Measurements from ENCODE around the gene ZNF578.
"Not testable (repeated sequence)": the region's sequence is repeated elsewhere in the genome, so short reads cannot be mapped to it uniquely, and the experiment has no call there.

ZNF578 gene

DNA sequence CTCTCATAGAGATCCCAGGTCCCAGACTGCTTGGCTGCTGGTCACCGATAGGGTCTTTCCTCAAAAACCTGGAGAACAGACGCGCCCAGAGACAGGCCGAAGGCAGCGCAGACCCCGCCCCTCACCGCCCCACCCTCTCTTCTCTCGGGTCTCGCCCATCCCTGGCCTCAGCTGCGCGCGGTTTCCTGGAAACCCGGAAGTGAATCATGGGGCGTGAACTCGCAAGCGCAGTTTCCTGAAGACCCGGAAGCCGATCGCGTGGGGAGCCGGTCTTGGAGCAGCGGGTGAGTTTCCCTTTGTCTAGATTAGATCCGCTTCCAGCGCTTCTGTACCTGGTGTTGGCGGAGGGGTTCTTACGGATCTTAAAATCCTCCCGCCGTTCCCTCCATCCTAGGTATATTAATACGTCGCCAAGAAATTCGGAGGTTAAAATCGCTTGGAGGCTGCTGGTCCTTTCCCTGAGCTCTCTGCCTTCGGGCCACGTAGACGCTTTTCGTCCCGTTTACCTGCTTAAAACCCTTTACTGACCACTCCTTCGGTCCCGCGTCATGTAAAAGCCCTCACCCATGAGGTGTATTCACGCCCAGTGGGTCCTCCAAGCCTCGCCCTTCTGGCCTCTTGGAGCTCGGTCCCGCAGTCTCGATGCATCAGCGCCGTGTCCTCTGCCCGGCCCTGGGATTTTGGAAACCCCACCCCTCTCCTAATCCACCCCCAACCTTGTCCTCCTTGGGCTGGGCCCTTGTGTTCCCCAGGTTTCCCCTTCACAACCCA, at the start of gene ZNF578:
Gene ZNF578 (plus strand): TSS at position 230 of the 771 bp plus-strand sequence. CDS start 48,293 bp downstream, outside the sequence.
- DNase-seq (ENCODE audit: low spot score), result peak; percentile 66

GRCh38 chr19:52410276-52410675, 43.1 kb upstream of the ZNF578 start:
- no peak for DNase-seq (ENCODE audit: low spot score)

GRCh38 chr19:52415711-52416110, 37.6 kb upstream of the ZNF578 start:
- no peak for DNase-seq (ENCODE audit: low spot score)

DNA sequence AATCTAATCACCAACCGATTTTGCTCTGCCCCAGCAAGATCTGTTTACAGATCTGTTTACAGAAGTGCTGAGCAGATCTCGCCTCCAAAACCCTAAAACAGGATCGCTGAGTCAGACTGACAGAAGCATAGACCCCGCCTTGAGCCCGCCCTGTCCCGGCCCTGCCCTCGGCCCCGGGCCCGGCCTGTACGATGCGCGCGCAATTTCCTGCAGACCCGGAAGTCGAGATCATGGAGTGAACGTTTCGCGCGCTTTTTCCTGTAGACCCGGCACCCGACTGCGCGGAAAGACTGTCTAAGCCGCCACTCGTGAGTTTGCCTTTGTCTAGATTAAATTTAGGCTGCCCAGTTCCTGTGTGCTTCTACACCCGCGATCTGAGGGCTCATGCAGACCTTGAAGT, 24.4 kb upstream of the ZNF578 start, which contains the start of gene ZNF534:
Gene ZNF534 (plus strand): TSS at position 212 of the 400 bp plus-strand sequence. CDS start 2,327 bp downstream, outside the sequence.
- DNase-seq (ENCODE audit: low spot score), result no peak

GRCh38 chr19:52442179-52442578, 11.2 kb upstream of the ZNF578 start:
- DNase-seq (ENCODE audit: low spot score), result no peak

DNA sequence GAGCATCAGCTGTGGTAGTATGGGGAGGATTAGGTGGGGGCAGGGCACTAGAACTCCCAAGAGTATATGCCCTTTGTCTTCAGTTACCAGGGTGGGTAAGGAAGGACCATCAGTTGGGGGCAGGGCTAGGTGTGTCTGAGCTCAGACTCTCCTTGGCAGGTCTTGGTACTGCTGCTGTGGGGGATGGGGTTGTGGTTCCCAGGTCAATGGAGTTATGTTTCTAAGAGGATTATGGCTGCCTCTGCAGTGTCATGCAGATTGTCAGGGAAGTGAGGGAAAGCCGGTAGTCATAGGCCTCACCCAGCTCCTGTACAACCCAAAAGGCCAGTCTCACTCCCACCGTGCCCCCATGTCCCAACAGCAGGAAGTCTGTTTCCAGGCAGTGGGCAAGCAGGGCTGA, 8.8 kb upstream of the ZNF578 start:
- DNase-seq (ENCODE audit: low spot score), result no peak

DNA sequence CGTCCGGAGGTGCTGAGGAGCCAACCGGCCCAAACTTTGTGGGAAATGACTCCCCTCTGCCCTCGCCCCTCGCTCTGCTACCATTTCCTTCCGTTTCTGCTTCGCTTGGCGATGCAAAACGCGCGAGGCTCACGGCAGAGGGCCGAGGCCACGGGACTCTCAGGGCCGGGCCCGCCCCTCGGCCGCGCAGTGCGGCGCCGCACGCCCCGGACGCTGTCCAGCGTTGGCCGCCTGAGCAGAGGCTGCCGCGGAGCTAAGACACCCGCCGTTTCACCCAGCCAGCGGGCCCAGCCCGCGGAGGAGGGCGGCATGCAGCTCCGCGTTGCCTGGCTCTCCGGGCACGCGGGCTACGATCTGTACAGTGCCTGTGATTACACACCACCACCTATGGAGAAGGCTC, 2.1 kb upstream of the ZNF578 start:
- DNase-seq (ENCODE audit: low spot score), result no peak

GRCh38 chr19:52464798-52465470, 11.6 kb downstream of the ZNF578 start:
- DNase-seq (ENCODE audit: low spot score), result no peak

DNA sequence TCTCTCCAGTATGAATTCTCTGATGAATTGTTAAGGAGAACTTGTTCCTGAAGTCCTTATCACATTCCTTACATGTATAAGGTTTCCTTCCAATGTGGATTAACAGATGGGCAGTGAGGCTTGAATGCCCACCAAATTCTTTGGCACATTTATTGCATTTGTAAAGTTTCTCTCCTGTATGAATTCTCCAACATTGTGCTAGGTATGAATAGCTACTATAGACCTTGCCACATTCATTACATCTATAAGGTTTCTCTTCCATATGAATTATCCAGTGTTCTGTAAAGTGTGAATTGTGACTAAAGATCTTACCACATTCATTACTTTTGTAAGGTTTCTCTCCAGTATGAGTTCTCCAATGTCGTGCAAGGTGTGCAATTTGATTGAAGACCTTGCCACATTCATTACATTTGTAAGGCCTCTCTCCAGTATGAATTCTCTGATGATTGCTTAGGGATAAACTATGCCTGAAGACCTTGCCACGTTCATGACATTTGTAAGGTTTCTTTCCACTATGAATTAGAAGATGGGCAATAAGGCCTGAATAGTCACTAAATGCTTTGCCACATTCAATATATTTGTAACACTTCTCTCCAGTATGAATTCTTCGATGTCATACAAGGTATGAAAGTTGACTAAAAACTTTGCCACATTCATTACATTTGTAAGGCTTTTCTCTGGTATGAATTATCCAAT, 20.4 kb downstream of the ZNF578 start:
- no peak for DNase-seq (ENCODE audit: low spot score)

DNA sequence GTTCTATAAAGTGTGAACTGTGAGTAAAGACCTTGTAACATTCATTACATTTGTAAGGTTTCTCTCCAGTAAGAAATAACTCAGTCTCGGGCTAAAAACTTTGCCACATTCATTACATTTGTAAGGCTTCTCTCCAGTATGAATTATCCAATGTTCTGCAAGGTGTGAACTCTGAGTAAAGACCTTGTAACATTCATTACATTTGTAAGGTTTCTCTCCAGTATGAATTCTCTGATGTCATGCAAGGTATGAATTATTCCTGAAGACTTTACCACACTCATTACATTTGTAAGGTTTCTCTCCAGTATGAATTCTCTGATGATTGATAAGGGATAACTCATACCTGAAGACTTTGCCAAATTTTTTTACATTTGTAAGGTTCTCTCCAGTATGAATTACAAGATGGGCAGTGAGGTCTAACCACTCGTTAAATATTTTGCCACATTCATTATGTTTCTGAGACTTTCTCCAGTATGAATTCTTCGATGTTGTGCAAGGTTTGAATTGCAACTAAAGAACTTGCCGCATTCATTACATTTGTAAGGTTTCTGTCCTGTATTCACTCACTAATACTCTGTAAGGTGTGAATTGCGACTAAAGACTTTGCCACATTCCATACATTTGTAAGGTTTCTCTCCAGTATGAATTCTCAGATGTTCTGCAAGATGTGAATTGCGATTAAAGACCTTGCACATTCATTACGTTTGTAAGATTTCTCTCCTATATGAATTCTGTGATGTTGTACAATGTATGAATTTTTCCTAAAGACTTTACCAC, 21.2 kb downstream of the ZNF578 start:
- DNase-seq (ENCODE audit: low spot score), result no peak

DNA sequence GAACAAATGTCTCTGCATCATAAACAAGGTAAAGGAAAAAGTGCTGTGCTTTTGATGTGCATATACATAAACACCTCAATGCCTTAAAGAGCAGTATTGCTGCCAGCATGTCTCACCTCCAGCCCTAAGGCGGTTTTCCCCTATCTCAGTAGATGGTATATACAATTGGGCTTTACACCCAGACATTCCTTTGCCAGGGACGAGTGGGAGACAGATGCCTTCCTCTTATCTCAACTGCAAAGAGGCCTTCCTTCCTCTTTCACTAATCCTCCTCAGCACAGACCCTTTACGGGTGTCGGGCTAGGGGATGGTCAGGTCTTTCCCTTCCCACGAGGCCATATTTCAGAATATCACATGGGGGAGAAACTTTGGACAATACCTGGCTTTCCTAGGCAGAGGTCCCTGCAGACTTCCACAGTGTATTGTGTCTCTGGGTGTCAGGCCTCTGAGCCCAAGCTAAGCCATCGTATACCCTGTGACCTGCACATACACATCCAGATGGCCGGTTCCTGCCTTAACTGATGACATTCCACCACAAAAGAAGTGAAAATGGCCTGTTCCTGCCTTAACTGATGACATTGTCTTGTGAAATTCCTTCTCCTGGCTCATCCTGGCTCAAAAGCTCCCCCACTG, 30.9 kb downstream of the ZNF578 start:
- DNase-seq (ENCODE audit: low spot score), result not testable (repeated sequence)

- not testable (repeated sequence) for DNase-seq (ENCODE audit: low spot score)
These were observed 31.7 kb downstream of the ZNF578 start for GRCh38 chr19:52485064-52485463.

DNA sequence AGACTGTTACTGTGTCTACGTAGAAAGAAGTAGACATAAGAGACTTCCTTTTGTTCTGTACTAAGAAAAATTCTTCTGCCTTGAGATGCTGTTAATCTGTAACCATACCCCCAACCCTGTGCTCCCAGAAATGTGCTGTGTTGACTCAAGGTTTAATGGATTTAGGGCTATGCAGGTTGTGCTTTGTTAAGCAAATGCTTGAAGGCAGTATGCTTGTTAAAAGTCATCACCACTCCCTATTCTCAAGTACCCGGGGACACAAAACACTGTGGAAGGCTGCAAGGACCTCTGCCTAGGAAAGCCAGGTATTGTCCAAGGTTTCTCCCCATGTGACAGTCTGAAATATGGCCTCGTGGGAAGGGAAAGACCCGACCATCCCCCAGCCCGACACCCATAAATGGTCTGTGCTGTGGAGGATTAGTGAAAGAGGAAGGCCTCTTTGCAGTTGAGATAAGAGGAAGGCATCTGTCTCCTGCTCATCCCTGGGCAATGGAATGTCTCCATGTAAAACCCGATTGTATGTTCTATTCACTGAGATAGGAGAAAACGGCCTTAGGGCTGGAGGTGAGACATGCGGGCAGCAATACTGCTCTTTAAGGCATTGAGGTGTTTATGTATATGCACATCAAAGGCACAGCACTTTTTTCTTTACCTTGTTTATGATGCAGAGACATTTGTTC, 32.3 kb downstream of the ZNF578 start:
- not testable (repeated sequence) for DNase-seq (ENCODE audit: low spot score)

DNA sequence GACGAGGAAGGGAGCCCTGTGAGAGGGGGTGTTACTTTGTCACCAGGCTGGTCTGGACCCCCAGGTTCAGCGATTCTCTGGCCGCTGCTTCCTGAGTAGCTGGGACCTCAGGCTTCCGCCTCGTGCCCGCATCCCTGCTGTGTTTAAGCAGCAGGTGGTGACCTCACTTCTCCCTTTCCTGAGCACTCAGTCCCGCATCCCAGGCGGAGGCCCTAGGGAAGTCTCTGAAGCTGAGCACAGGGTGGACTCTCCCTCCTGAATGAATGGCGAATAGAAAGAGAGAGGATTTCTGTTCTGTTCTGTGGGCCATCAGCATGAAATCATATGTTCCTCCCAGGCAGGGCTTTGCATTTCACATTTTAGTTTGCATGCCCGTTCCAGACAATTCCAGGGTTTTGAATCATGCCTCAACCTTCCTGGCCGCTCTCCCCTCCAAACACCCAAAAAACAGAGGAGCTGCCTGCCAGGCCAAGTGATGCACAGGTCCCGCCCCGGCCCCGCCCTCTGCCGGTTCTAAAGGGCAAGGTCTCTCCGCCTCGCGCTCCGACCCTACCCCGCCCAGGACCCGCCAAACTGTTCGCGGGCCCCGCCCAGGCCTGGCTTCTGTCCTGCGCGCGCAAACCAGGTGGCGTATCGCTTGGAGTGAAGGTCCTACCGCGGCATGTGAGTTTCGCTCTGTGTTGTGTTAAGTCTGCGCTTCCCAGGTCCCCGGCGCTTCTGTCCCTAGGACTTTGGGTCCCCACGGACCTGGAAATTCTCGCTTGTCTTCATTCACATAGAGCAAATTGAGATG, 39.0 kb downstream of the ZNF578 start:
- no peak for DNase-seq (ENCODE audit: low spot score)

GRCh38 chr19:52492994-52493470, 39.7 kb downstream of the ZNF578 start:
- no peak for DNase-seq (ENCODE audit: low spot score)

- no peak for DNase-seq (ENCODE audit: low spot score)
These were observed 41.2 kb downstream of the ZNF578 start for GRCh38 chr19:52494518-52494917.

GRCh38 chr19:52498571-52498970, 45.2 kb downstream of the ZNF578 start:
- no peak for DNase-seq (ENCODE audit: low spot score)

- DNase-seq (ENCODE audit: low spot score), result not testable (repeated sequence)
These were observed 47.1 kb downstream of the ZNF578 start for GRCh38 chr19:52500474-52500873.

DNA sequence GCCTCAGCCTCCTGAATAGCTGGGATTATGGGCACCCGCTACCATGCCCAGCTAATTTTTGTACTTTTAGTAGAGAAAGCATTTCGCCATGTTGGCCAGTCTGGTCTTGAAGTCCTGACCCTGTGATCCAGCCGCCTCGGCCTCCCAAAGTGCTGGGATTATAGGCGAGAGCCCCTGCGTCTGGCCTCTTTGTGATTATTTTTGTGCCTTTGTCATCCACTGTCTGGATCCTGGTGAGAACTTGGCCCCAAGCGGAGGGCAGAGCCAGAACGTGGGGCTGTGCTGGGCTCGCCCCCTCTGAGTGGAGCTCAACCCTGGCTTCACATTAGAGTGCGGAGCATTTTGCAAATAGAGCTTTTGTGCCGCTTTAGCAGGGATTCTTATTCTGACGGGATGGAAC, 47.6 kb downstream of the ZNF578 start:
- DNase-seq (ENCODE audit: low spot score), result not testable (repeated sequence)

GRCh38 chr19:52507266-52507665, 53.9 kb downstream of the ZNF578 start:
- DNase-seq (ENCODE audit: low spot score), result no peak
